Globus pallidus (tissue), 1 donor: Measurements from ENCODE around the gene HJURP.

Experiments
- DNase-seq: peaks from one replicate; pipeline ENCODE4 v3.0.0-alpha.2; 2015; ENCODE audit warnings: low spot score

HJURP gene

GRCh38 chr2:233792720-233793119 is 61.6 kb downstream of the HJURP start:
- DNase-seq: no peak

GRCh38 chr2:233791883-233792329 is 62.4 kb downstream of the HJURP start:
- DNase-seq: no peak

- no peak for DNase-seq
These were observed 63.0 kb downstream of the HJURP start for GRCh38 chr2:233791151-233791882.

GRCh38 chr2:233789554-233789953 is 64.8 kb downstream of the HJURP start:
- no peak for DNase-seq
